ENCODE results near the gene RAB33A. TPM values are rescaled to one million over a fixed set of nuclear protein-coding genes. Genes with fewer than 3 reads are reported as not detected.
A peak's percentile ranks its signal among the peaks of the same experiment; 100 is the strongest.

Gene RAB33A
- polyA plus RNA-seq, 1 donor = 1.7 TPM

- no peaks in the 10 kb centered on the region for H3K27me3 ChIP-seq (ENCODE audit: control insufficient read depth, insufficient read depth, low read length)
- no peaks in the 10 kb centered on the region for H3K9me3 ChIP-seq (ENCODE audit: control insufficient read depth, low read depth, low read length)
- no peaks in the 10 kb centered on the region for H3K4me1 ChIP-seq (ENCODE audit: control insufficient read depth, insufficient read depth, low read length)
- no peak overlapping the region for H3K4me3 ChIP-seq (ENCODE audit: low read length)
- no peak for DNase-seq
- no CpG with 5 or more reads among the region's 5 CpGs for WGBS (ENCODE audit: insufficient coverage, low lambda C conversion rate)
- no peak overlapping the region for H3K27ac ChIP-seq (ENCODE audit: low read length)
- H3K36me3 ChIP-seq (ENCODE audit: control insufficient read depth, insufficient read depth, low read length) = peaks cover 35% of the 10 kb centered on the region
Measured at GRCh38 chrX:130147631-130148030, 24.1 kb upstream of the RAB33A start.

GRCh38 chrX:130155564-130155963 lies 16.2 kb upstream of the RAB33A start:
- no peaks in the 10 kb centered on the region for H3K4me1 ChIP-seq (ENCODE audit: control insufficient read depth, insufficient read depth, low read length)
- no CpG with 5 or more reads among the region's 2 CpGs for WGBS (ENCODE audit: insufficient coverage, low lambda C conversion rate)
- peaks cover 2% of the 10 kb centered on the region for H3K36me3 ChIP-seq (ENCODE audit: control insufficient read depth, insufficient read depth, low read length)
- H3K27me3 ChIP-seq (ENCODE audit: control insufficient read depth, insufficient read depth, low read length) = no peaks in the 10 kb centered on the region
- no peaks in the 10 kb centered on the region for H3K9me3 ChIP-seq (ENCODE audit: control insufficient read depth, low read depth, low read length)
- H3K27ac ChIP-seq (ENCODE audit: low read length) = no peak overlapping the region
- no peak for DNase-seq
- no peak overlapping the region for H3K4me3 ChIP-seq (ENCODE audit: low read length)

GRCh38 chrX:130158311-130158710 lies 13.5 kb upstream of the RAB33A start:
- no peak overlapping the region for H3K27ac ChIP-seq (ENCODE audit: low read length)
- WGBS (ENCODE audit: insufficient coverage, low lambda C conversion rate) = no CpG with 5 or more reads among the region's 2 CpGs
- no peaks in the 10 kb centered on the region for H3K4me1 ChIP-seq (ENCODE audit: control insufficient read depth, insufficient read depth, low read length)
- H3K4me3 ChIP-seq (ENCODE audit: low read length) = no peak overlapping the region
- no peaks in the 10 kb centered on the region for H3K9me3 ChIP-seq (ENCODE audit: control insufficient read depth, low read depth, low read length)
- H3K27me3 ChIP-seq (ENCODE audit: control insufficient read depth, insufficient read depth, low read length) = no peaks in the 10 kb centered on the region
- peaks cover 2% of the 10 kb centered on the region for H3K36me3 ChIP-seq (ENCODE audit: control insufficient read depth, insufficient read depth, low read length)
- DNase-seq = no peak

GRCh38 chrX:130159776-130160175 lies 12.0 kb upstream of the RAB33A start:
- Histone ChIP-seq H3K36me3 (ENCODE audit: control insufficient read depth, insufficient read depth, low read length) (peaks cover 2% of the 10 kb centered on the region), H3K4me3 (ENCODE audit: low read length) (no peak overlapping the region), H3K9me3 (ENCODE audit: control insufficient read depth, low read depth, low read length) (no peaks in the 10 kb centered on the region), H3K27ac (ENCODE audit: low read length) (no peak overlapping the region), H3K4me1 (ENCODE audit: control insufficient read depth, insufficient read depth, low read length) (peaks cover 3% of the 10 kb centered on the region), H3K27me3 (ENCODE audit: control insufficient read depth, insufficient read depth, low read length) (no peaks in the 10 kb centered on the region)
- DNase-seq = no peak
- WGBS (ENCODE audit: insufficient coverage, low lambda C conversion rate) = no CpG with 5 or more reads among the region's 4 CpGs

- Histone ChIP-seq H3K9me3 (ENCODE audit: control insufficient read depth, low read depth, low read length) (no peaks in the 10 kb centered on the region), H3K4me1 (ENCODE audit: control insufficient read depth, insufficient read depth, low read length) (peaks cover 9% of the 10 kb centered on the region), H3K27me3 (ENCODE audit: control insufficient read depth, insufficient read depth, low read length) (no peaks in the 10 kb centered on the region), H3K36me3 (ENCODE audit: control insufficient read depth, insufficient read depth, low read length) (no peaks in the 10 kb centered on the region), H3K27ac (ENCODE audit: low read length) (no peak overlapping the region), H3K4me3 (ENCODE audit: low read length) (no peak overlapping the region)
- WGBS (ENCODE audit: insufficient coverage, low lambda C conversion rate) = no CpG with 5 or more reads among the region's 6 CpGs
- no peak for DNase-seq
Measured at GRCh38 chrX:130162094-130162735, 9.5 kb upstream of the RAB33A start.

- H3K36me3 ChIP-seq (ENCODE audit: control insufficient read depth, insufficient read depth, low read length) = no peaks in the 10 kb centered on the region
- H3K4me1 ChIP-seq (ENCODE audit: control insufficient read depth, insufficient read depth, low read length) = peaks cover 9% of the 10 kb centered on the region
- DNase-seq = no peak
- H3K27me3 ChIP-seq (ENCODE audit: control insufficient read depth, insufficient read depth, low read length) = no peaks in the 10 kb centered on the region
- H3K9me3 ChIP-seq (ENCODE audit: control insufficient read depth, low read depth, low read length) = no peaks in the 10 kb centered on the region
- no peak overlapping the region for H3K4me3 ChIP-seq (ENCODE audit: low read length)
- WGBS (ENCODE audit: insufficient coverage, low lambda C conversion rate) = no CpG with 5 or more reads among the region's 2 CpGs
- no peak overlapping the region for H3K27ac ChIP-seq (ENCODE audit: low read length)
Measured at GRCh38 chrX:130163398-130163797, 8.4 kb upstream of the RAB33A start.

- Histone ChIP-seq H3K9me3 (ENCODE audit: control insufficient read depth, low read depth, low read length) (no peaks in the 10 kb centered on the region), H3K27me3 (ENCODE audit: control insufficient read depth, insufficient read depth, low read length) (no peaks in the 10 kb centered on the region), H3K4me1 (ENCODE audit: control insufficient read depth, insufficient read depth, low read length) (peaks cover 9% of the 10 kb centered on the region), H3K36me3 (ENCODE audit: control insufficient read depth, insufficient read depth, low read length) (no peaks in the 10 kb centered on the region), H3K4me3 (ENCODE audit: low read length) (peak overlapping the region; percentile 62), H3K27ac (ENCODE audit: low read length) (peak overlapping the region; percentile 97)
- no CpG with 5 or more reads among the region's 32 CpGs for WGBS (ENCODE audit: insufficient coverage, low lambda C conversion rate)
- DNase-seq = no peak
Measured at GRCh38 chrX:130165181-130165702, 6.5 kb upstream of the RAB33A start.

GRCh38 chrX:130165703-130166502 lies 5.9 kb upstream of the RAB33A start, which contains the start of gene AIFM1:
TSS of gene AIFM1 (minus strand) at chrX:130165841. CDS start at chrX:130165656, 185 bp downstream.
- Histone ChIP-seq H3K9me3 (ENCODE audit: control insufficient read depth, low read depth, low read length) (no peaks in the 10 kb centered on the region), H3K27ac (ENCODE audit: low read length) (peak within 1 kb of the TSS; percentile 97), H3K4me3 (ENCODE audit: low read length) (peak within 1 kb of the TSS; percentile 62), H3K4me1 (ENCODE audit: control insufficient read depth, insufficient read depth, low read length) (peaks cover 9% of the 10 kb centered on the region), H3K27me3 (ENCODE audit: control insufficient read depth, insufficient read depth, low read length) (peaks cover 5% of the 10 kb centered on the region), H3K36me3 (ENCODE audit: control insufficient read depth, insufficient read depth, low read length) (no peaks in the 10 kb centered on the region)
- DNase-seq = peak; percentile 93 to 95
- no CpG with 5 or more reads among the region's 50 CpGs for WGBS (ENCODE audit: insufficient coverage, low lambda C conversion rate)

GRCh38 chrX:130166503-130166777 lies 5.3 kb upstream of the RAB33A start:
- no peaks in the 10 kb centered on the region for H3K36me3 ChIP-seq (ENCODE audit: control insufficient read depth, insufficient read depth, low read length)
- no peaks in the 10 kb centered on the region for H3K9me3 ChIP-seq (ENCODE audit: control insufficient read depth, low read depth, low read length)
- no peak for DNase-seq
- H3K27ac ChIP-seq (ENCODE audit: low read length) = peak overlapping the region; percentile 97
- H3K4me3 ChIP-seq (ENCODE audit: low read length) = peak overlapping the region; percentile 62
- no CpG with 5 or more reads among the region's 4 CpGs for WGBS (ENCODE audit: insufficient coverage, low lambda C conversion rate)
- peaks cover 9% of the 10 kb centered on the region for H3K4me1 ChIP-seq (ENCODE audit: control insufficient read depth, insufficient read depth, low read length)
- H3K27me3 ChIP-seq (ENCODE audit: control insufficient read depth, insufficient read depth, low read length) = peaks cover 11% of the 10 kb centered on the region

- H3K4me3 ChIP-seq (ENCODE audit: low read length) = no peak overlapping the region
- no CpG with 5 or more reads among the region's 4 CpGs for WGBS (ENCODE audit: insufficient coverage, low lambda C conversion rate)
- H3K27me3 ChIP-seq (ENCODE audit: control insufficient read depth, insufficient read depth, low read length) = peaks cover 17% of the 10 kb centered on the region
- H3K9me3 ChIP-seq (ENCODE audit: control insufficient read depth, low read depth, low read length) = no peaks in the 10 kb centered on the region
- no peaks in the 10 kb centered on the region for H3K36me3 ChIP-seq (ENCODE audit: control insufficient read depth, insufficient read depth, low read length)
- no peak overlapping the region for H3K27ac ChIP-seq (ENCODE audit: low read length)
- H3K4me1 ChIP-seq (ENCODE audit: control insufficient read depth, insufficient read depth, low read length) = peaks cover 9% of the 10 kb centered on the region
- DNase-seq = no peak
Measured at GRCh38 chrX:130167040-130167439, 4.7 kb upstream of the RAB33A start.

All from large intestine (tissue), 3 donors.